ENCODE measurements around the gene DGCR8.

The DGCR8 gene

GRCh38 chr22:20105456-20106204 is 25.6 kb downstream of the DGCR8 start:
- no peak overlapping the region for H3K4me3 ChIP-seq (ENCODE audit: low read length in 2 of 2)
- H3K14ac ChIP-seq (ENCODE audit: low read length): no peak overlapping the region
- no peaks in the 10 kb centered on the region for H3K4me1 ChIP-seq (ENCODE audit: control insufficient read depth in 2 of 2, insufficient read depth in 1 of 2, low read depth in 1 of 2, low read length in 2 of 2)
- peak overlapping the region; percentile 18 for H3K9ac ChIP-seq (ENCODE audit: low read depth, low read length, poor library complexity)
- no peak for DNase-seq (ENCODE audit: low spot score)
- H2AK5ac ChIP-seq (ENCODE audit: low read depth, low read length): no peak overlapping the region
- peaks cover 0 to 2% of the 10 kb centered on the region in 2 donors for H3K9me3 ChIP-seq (replicated peaks in 1 of 2; ENCODE audit: control insufficient read depth in 2 of 2, insufficient read depth in 1 of 2, low read depth in 1 of 2, low read length in 2 of 2)
- H4K91ac ChIP-seq (ENCODE audit: low read depth, low read length, poor library complexity): no peak overlapping the region
- no peak overlapping the region for H3K4me2 ChIP-seq (ENCODE audit: insufficient read depth, low read length, poor library complexity, severe bottlenecking)
- H4K8ac ChIP-seq (ENCODE audit: low read depth, low read length): no peak overlapping the region
- H2BK120ac ChIP-seq (ENCODE audit: low read depth, low read length): no peak overlapping the region
- H2BK5ac ChIP-seq (ENCODE audit: low read length): no peak overlapping the region
- H3K18ac ChIP-seq (ENCODE audit: low read length): no peak overlapping the region
- H3K36me3 ChIP-seq (replicated peaks in 1 of 2; ENCODE audit: control insufficient read depth in 2 of 2, insufficient read depth in 2 of 2, low read length in 2 of 2): peaks cover 78 to 96% of the 10 kb centered on the region in 2 donors
- peaks cover 20% of the 10 kb centered on the region for H3K79me1 ChIP-seq (ENCODE audit: low read depth, low read length)
- H2BK15ac ChIP-seq (ENCODE audit: low read length): no peak overlapping the region
- H3K27me3 ChIP-seq (ENCODE audit: control insufficient read depth in 3 of 3, insufficient read depth in 3 of 3, low read depth in 1 of 3, low read length in 3 of 3): no peaks in the 10 kb centered on the region
- WGBS, 2 donors (ENCODE audit: extremely low coverage in 2 of 2, insufficient read length in 2 of 2, insufficient replicate concordance in 1 of 2): no CpG with 5 or more reads among the region's 7 CpGs
- H3K23ac ChIP-seq (ENCODE audit: low read depth, low read length, poor library complexity): no peak overlapping the region
- H3K27ac ChIP-seq (replicated peaks; ENCODE audit: low read length): no peak overlapping the region
- no peak overlapping the region for H2AFZ ChIP-seq (ENCODE audit: low read length)
- H3K4ac ChIP-seq (ENCODE audit: low read length): no peak overlapping the region
- H2BK12ac ChIP-seq (ENCODE audit: low read length): no peak overlapping the region

GRCh38 chr22:20106205-20106848 is 26.3 kb downstream of the DGCR8 start:
- Histone ChIP-seq H3K18ac (ENCODE audit: low read length) (no peak overlapping the region), H3K4ac (ENCODE audit: low read length) (no peak overlapping the region), H2BK5ac (ENCODE audit: low read length) (no peak overlapping the region), H3K9ac (ENCODE audit: low read depth, low read length, poor library complexity) (peak overlapping the region; percentile 57), H3K4me2 (ENCODE audit: insufficient read depth, low read length, poor library complexity, severe bottlenecking) (no peak overlapping the region), H3K27ac (replicated peaks; ENCODE audit: low read length) (no peak overlapping the region), H2BK15ac (ENCODE audit: low read length) (no peak overlapping the region), H2BK120ac (ENCODE audit: low read depth, low read length) (no peak overlapping the region), H4K91ac (ENCODE audit: low read depth, low read length, poor library complexity) (no peak overlapping the region), H4K8ac (ENCODE audit: low read depth, low read length) (peak overlapping the region; percentile 75), H3K4me1 (ENCODE audit: control insufficient read depth in 2 of 2, insufficient read depth in 1 of 2, low read depth in 1 of 2, low read length in 2 of 2) (no peaks in the 10 kb centered on the region), H3K79me1 (ENCODE audit: low read depth, low read length) (peaks cover 20% of the 10 kb centered on the region), H3K27me3 (ENCODE audit: control insufficient read depth in 3 of 3, insufficient read depth in 3 of 3, low read depth in 1 of 3, low read length in 3 of 3) (no peaks in the 10 kb centered on the region), H3K14ac (ENCODE audit: low read length) (no peak overlapping the region), H2AK5ac (ENCODE audit: low read depth, low read length) (no peak overlapping the region), H3K36me3 (replicated peaks in 1 of 2; ENCODE audit: control insufficient read depth in 2 of 2, insufficient read depth in 2 of 2, low read length in 2 of 2) (peaks cover 82 to 98% of the 10 kb centered on the region in 2 donors), H3K23ac (ENCODE audit: low read depth, low read length, poor library complexity) (no peak overlapping the region), H3K9me3 (replicated peaks in 1 of 2; ENCODE audit: control insufficient read depth in 2 of 2, insufficient read depth in 1 of 2, low read depth in 1 of 2, low read length in 2 of 2) (peaks cover 0 to 2% of the 10 kb centered on the region in 2 donors), H2AFZ (ENCODE audit: low read length) (no peak overlapping the region), H2BK12ac (ENCODE audit: low read length) (no peak overlapping the region), H3K4me3 (ENCODE audit: low read length in 2 of 2) (peak overlapping the region in 1 of 2 donors; percentile 18)
- no peak for DNase-seq (ENCODE audit: low spot score)
- WGBS, 2 donors (ENCODE audit: extremely low coverage in 2 of 2, insufficient read length in 2 of 2, insufficient replicate concordance in 1 of 2): no CpG with 5 or more reads among the region's 20 CpGs

GRCh38 chr22:20106849-20107237 is 26.8 kb downstream of the DGCR8 start:
- Histone ChIP-seq H3K18ac (ENCODE audit: low read length) (no peak overlapping the region), H3K9ac (ENCODE audit: low read depth, low read length, poor library complexity) (peak overlapping the region; percentile 57), H3K4me2 (ENCODE audit: insufficient read depth, low read length, poor library complexity, severe bottlenecking) (no peak overlapping the region), H2BK5ac (ENCODE audit: low read length) (no peak overlapping the region), H3K14ac (ENCODE audit: low read length) (no peak overlapping the region), H3K9me3 (replicated peaks in 1 of 2; ENCODE audit: control insufficient read depth in 2 of 2, insufficient read depth in 1 of 2, low read depth in 1 of 2, low read length in 2 of 2) (peaks cover 0 to 2% of the 10 kb centered on the region in 2 donors), H3K79me1 (ENCODE audit: low read depth, low read length) (peaks cover 20% of the 10 kb centered on the region), H2BK120ac (ENCODE audit: low read depth, low read length) (no peak overlapping the region), H3K36me3 (replicated peaks in 1 of 2; ENCODE audit: control insufficient read depth in 2 of 2, insufficient read depth in 2 of 2, low read length in 2 of 2) (peaks cover 84 to 98% of the 10 kb centered on the region in 2 donors), H2AK5ac (ENCODE audit: low read depth, low read length) (no peak overlapping the region), H4K91ac (ENCODE audit: low read depth, low read length, poor library complexity) (no peak overlapping the region), H2BK12ac (ENCODE audit: low read length) (no peak overlapping the region), H3K27me3 (ENCODE audit: control insufficient read depth in 3 of 3, insufficient read depth in 3 of 3, low read depth in 1 of 3, low read length in 3 of 3) (no peaks in the 10 kb centered on the region), H4K8ac (ENCODE audit: low read depth, low read length) (peak overlapping the region; percentile 75), H3K23ac (ENCODE audit: low read depth, low read length, poor library complexity) (no peak overlapping the region), H3K4me1 (ENCODE audit: control insufficient read depth in 2 of 2, insufficient read depth in 1 of 2, low read depth in 1 of 2, low read length in 2 of 2) (no peaks in the 10 kb centered on the region), H3K27ac (replicated peaks; ENCODE audit: low read length) (no peak overlapping the region), H3K4me3 (ENCODE audit: low read length in 2 of 2) (no peak overlapping the region), H2AFZ (ENCODE audit: low read length) (no peak overlapping the region), H3K4ac (ENCODE audit: low read length) (no peak overlapping the region), H2BK15ac (ENCODE audit: low read length) (no peak overlapping the region)
- DNase-seq (ENCODE audit: low spot score): no peak
- WGBS, 2 donors (ENCODE audit: extremely low coverage in 2 of 2, insufficient read length in 2 of 2, insufficient replicate concordance in 1 of 2): no CpG with 5 or more reads among the region's 10 CpGs

- H2AK5ac ChIP-seq (ENCODE audit: low read depth, low read length): no peak overlapping the region
- H3K4me3 ChIP-seq (ENCODE audit: low read length in 2 of 2): no peak overlapping the region
- H3K79me1 ChIP-seq (ENCODE audit: low read depth, low read length): peaks cover 20% of the 10 kb centered on the region
- no peak overlapping the region for H3K4me2 ChIP-seq (ENCODE audit: insufficient read depth, low read length, poor library complexity, severe bottlenecking)
- no peak overlapping the region for H2BK120ac ChIP-seq (ENCODE audit: low read depth, low read length)
- no peaks in the 10 kb centered on the region for H3K4me1 ChIP-seq (ENCODE audit: control insufficient read depth in 2 of 2, insufficient read depth in 1 of 2, low read depth in 1 of 2, low read length in 2 of 2)
- H3K9me3 ChIP-seq (replicated peaks in 1 of 2; ENCODE audit: control insufficient read depth in 2 of 2, insufficient read depth in 1 of 2, low read depth in 1 of 2, low read length in 2 of 2): peaks cover 0 to 2% of the 10 kb centered on the region in 2 donors
- no peak for DNase-seq (ENCODE audit: low spot score)
- no peak overlapping the region for H3K14ac ChIP-seq (ENCODE audit: low read length)
- H3K4ac ChIP-seq (ENCODE audit: low read length): no peak overlapping the region
- no peak overlapping the region for H3K18ac ChIP-seq (ENCODE audit: low read length)
- H3K27me3 ChIP-seq (ENCODE audit: control insufficient read depth in 3 of 3, insufficient read depth in 3 of 3, low read depth in 1 of 3, low read length in 3 of 3): no peaks in the 10 kb centered on the region
- no peak overlapping the region for H2BK15ac ChIP-seq (ENCODE audit: low read length)
- H3K27ac ChIP-seq (replicated peaks; ENCODE audit: low read length): no peak overlapping the region
- H3K23ac ChIP-seq (ENCODE audit: low read depth, low read length, poor library complexity): peak overlapping the region; percentile 85
- no peak overlapping the region for H2BK5ac ChIP-seq (ENCODE audit: low read length)
- no peak overlapping the region for H2BK12ac ChIP-seq (ENCODE audit: low read length)
- no CpG with 5 or more reads among the region's 7 CpGs for WGBS, 2 donors (ENCODE audit: extremely low coverage in 2 of 2, insufficient read length in 2 of 2, insufficient replicate concordance in 1 of 2)
- peaks cover 84 to 98% of the 10 kb centered on the region in 2 donors for H3K36me3 ChIP-seq (replicated peaks in 1 of 2; ENCODE audit: control insufficient read depth in 2 of 2, insufficient read depth in 2 of 2, low read length in 2 of 2)
- no peak overlapping the region for H3K9ac ChIP-seq (ENCODE audit: low read depth, low read length, poor library complexity)
- no peak overlapping the region for H4K91ac ChIP-seq (ENCODE audit: low read depth, low read length, poor library complexity)
- no peak overlapping the region for H4K8ac ChIP-seq (ENCODE audit: low read depth, low read length)
- H2AFZ ChIP-seq (ENCODE audit: low read length): no peak overlapping the region
Observed at GRCh38 chr22:20107471-20107901, 27.4 kb downstream of the DGCR8 start.

All from neuronal stem cell (in vitro differentiated cells).